Ureter (tissue), 1 donor: ENCODE data around the gene PLEKHD1. TPM values are rescaled to one million over a fixed set of nuclear protein-coding genes. Genes with fewer than 3 reads are reported as not detected.

Experiments
- total RNA-seq: library from RNA; stranded (reverse); gene quantifications from one replicate; pipeline ENCODE4 v1.2.4, GENCODE V29; 2023
- donor health status: DM: yes; HTN: yes; CAD: no.

The PLEKHD1 gene
- total RNA-seq, 1 donor from 2014 or later = 0.10 TPM

Other genes with a start within 250 kb of the PLEKHD1 start
- gene GALNT16, start 224.6 kb upstream of the PLEKHD1 start, total RNA-seq = 1.6 TPM
- 219 TPM for gene ERH, start 86.4 kb upstream of the PLEKHD1 start, total RNA-seq
- 66.4 TPM for gene SLC39A9, start 86.0 kb upstream of the PLEKHD1 start, total RNA-seq
- gene CCDC177, start 90.1 kb downstream of the PLEKHD1 start, total RNA-seq = not detected
- 41.6 TPM for gene SUSD6, start 126.9 kb downstream of the PLEKHD1 start, total RNA-seq